ENCODE results near the gene PVALEF. TPM values are rescaled to one million over a fixed set of nuclear protein-coding genes. Genes with fewer than 3 reads are reported as not detected.
"Not testable (repeated sequence)": the region's sequence is repeated elsewhere in the genome, so short reads cannot be mapped to it uniquely, and the experiment has no call there.

Gene PVALEF
- total RNA-seq, 4 donors from 2014 or later, result not detected

GRCh38 chr17:81144423-81144781, 20.9 kb upstream of the PVALEF start:
- Histone ChIP-seq H3K4me1 (peaks cover 11% of the 10 kb centered on the region), H3K9me3 (no peaks in the 10 kb centered on the region), H3K36me3 (no peaks in the 10 kb centered on the region), H3K27ac (no peak overlapping the region), H3K27me3 (peaks cover under 1% of the 10 kb centered on the region), H3K4me3 (no peak overlapping the region)
- TF ChIP-seq CTCF (IDR thresholded peaks at IDR 0.05), result no peak
- TF ChIP-seq EP300 (IDR thresholded peaks at IDR 0.05), result no peak
- TF ChIP-seq POLR2AphosphoS5 (IDR thresholded peaks at IDR 0.05), result no peak
- TF ChIP-seq POLR2A (IDR thresholded peaks at IDR 0.05), result no peak
- WGBS, result 88% methylated on average over 7 of the region's 14 CpGs
- no peak for DNase-seq (ENCODE audit: low spot score in 2 of 2)

- DNase-seq (ENCODE audit: low spot score in 2 of 2); H3K27ac ChIP-seq; H3K36me3 ChIP-seq; H3K4me3 ChIP-seq; H3K9me3 ChIP-seq: not testable (repeated sequence)
- Histone ChIP-seq H3K4me1 (peaks cover 11% of the 10 kb centered on the region), H3K27me3 (peaks cover 16% of the 10 kb centered on the region)
- WGBS, result 84% methylated on average over 10 of the region's 10 CpGs
These were observed 19.1 kb upstream of the PVALEF start for GRCh38 chr17:81146208-81146607.

GRCh38 chr17:81147701-81148100, 17.6 kb upstream of the PVALEF start:
- no peak for DNase-seq (ENCODE audit: low spot score in 2 of 2)
- TF ChIP-seq CTCF (IDR thresholded peaks at IDR 0.05) (no peak), EP300 (IDR thresholded peaks at IDR 0.05) (no peak), POLR2A (IDR thresholded peaks at IDR 0.05) (no peak), POLR2AphosphoS5 (IDR thresholded peaks at IDR 0.05) (no peak)
- Histone ChIP-seq H3K4me3 (no peak overlapping the region), H3K9me3 (no peaks in the 10 kb centered on the region), H3K4me1 (peaks cover 6% of the 10 kb centered on the region), H3K27me3 (peaks cover 18% of the 10 kb centered on the region), H3K36me3 (no peaks in the 10 kb centered on the region), H3K27ac (no peak overlapping the region)
- WGBS, result 78% methylated on average over 10 of the region's 10 CpGs

GRCh38 chr17:81148571-81148970, 16.7 kb upstream of the PVALEF start:
- no peak for DNase-seq (ENCODE audit: low spot score in 2 of 2)
- Histone ChIP-seq H3K4me3 (no peak overlapping the region), H3K4me1 (peaks cover 5% of the 10 kb centered on the region), H3K27me3 (peaks cover 18% of the 10 kb centered on the region), H3K27ac (no peak overlapping the region), H3K36me3 (no peaks in the 10 kb centered on the region), H3K9me3 (no peaks in the 10 kb centered on the region)
- no peak for TF ChIP-seq EP300 (IDR thresholded peaks at IDR 0.05)
- 61% methylated on average over 3 of the region's 15 CpGs for WGBS

- Histone ChIP-seq H3K4me3 (no peak overlapping the region), H3K27me3 (peaks cover 18% of the 10 kb centered on the region), H3K9me3 (no peaks in the 10 kb centered on the region), H3K4me1 (peaks cover 5% of the 10 kb centered on the region), H3K36me3 (no peaks in the 10 kb centered on the region), H3K27ac (no peak overlapping the region)
- no peak for TF ChIP-seq POLR2A (IDR thresholded peaks at IDR 0.05)
- no peak for TF ChIP-seq CTCF (IDR thresholded peaks at IDR 0.05)
- TF ChIP-seq EP300 (IDR thresholded peaks at IDR 0.05), result no peak
- no peak for TF ChIP-seq POLR2AphosphoS5 (IDR thresholded peaks at IDR 0.05)
- 84% methylated on average over 10 of the region's 14 CpGs for WGBS
- DNase-seq (ENCODE audit: low spot score in 2 of 2), result no peak
These were observed 16.2 kb upstream of the PVALEF start for GRCh38 chr17:81148986-81149533.

GRCh38 chr17:81150377-81151077, 14.8 kb upstream of the PVALEF start:
- Histone ChIP-seq H3K36me3 (no peaks in the 10 kb centered on the region), H3K27ac (no peak overlapping the region), H3K9me3 (no peaks in the 10 kb centered on the region), H3K4me1 (peaks cover 5% of the 10 kb centered on the region), H3K4me3 (no peak overlapping the region), H3K27me3 (peaks cover 18% of the 10 kb centered on the region)
- no peak for TF ChIP-seq POLR2A (IDR thresholded peaks at IDR 0.05)
- WGBS, result 95% methylated on average over 3 of the region's 14 CpGs
- no peak for DNase-seq (ENCODE audit: low spot score in 2 of 2)

GRCh38 chr17:81151278-81151677, 14.0 kb upstream of the PVALEF start:
- no peak for DNase-seq (ENCODE audit: low spot score in 2 of 2)

More at GRCh38 chr17:81151278-81151677, 14.0 kb upstream of the PVALEF start:
- H3K27ac ChIP-seq, result no peak overlapping the region
- peaks cover 18% of the 10 kb centered on the region for H3K27me3 ChIP-seq
- TF ChIP-seq POLR2A (IDR thresholded peaks at IDR 0.05), result no peak
- no peak for TF ChIP-seq POLR2AphosphoS5 (IDR thresholded peaks at IDR 0.05)
- no peak for TF ChIP-seq EP300 (IDR thresholded peaks at IDR 0.05)
- no peak for TF ChIP-seq CTCF (IDR thresholded peaks at IDR 0.05)
- peaks cover 5% of the 10 kb centered on the region for H3K4me1 ChIP-seq
- H3K36me3 ChIP-seq, result no peaks in the 10 kb centered on the region
- H3K4me3 ChIP-seq, result no peak overlapping the region
- 81% methylated on average over 4 of the region's 13 CpGs for WGBS
- no peaks in the 10 kb centered on the region for H3K9me3 ChIP-seq
